ENCODE measurements around the gene R3HDM2.

The R3HDM2 gene

GRCh38 chr12:57240926-57241401 is 189.9 kb downstream of the R3HDM2 start:
- DNase-seq (ENCODE audit: low read depth in 2 of 2) = no peak

GRCh38 chr12:57240066-57240921 is 190.5 kb downstream of the R3HDM2 start:
- no peak for DNase-seq (ENCODE audit: low read depth in 2 of 2)

GRCh38 chr12:57239587-57240065 is 191.2 kb downstream of the R3HDM2 start:
- DNase-seq (ENCODE audit: low read depth in 2 of 2) = no peak

GRCh38 chr12:57238854-57239554 is 191.8 kb downstream of the R3HDM2 start:
- peak; percentile 81 to 88 for DNase-seq (ENCODE audit: low read depth in 2 of 2)

GRCh38 chr12:57237932-57238853 is 192.7 kb downstream of the R3HDM2 start:
- DNase-seq (ENCODE audit: low read depth in 2 of 2) = no peak

GRCh38 chr12:57237596-57237931 is 193.3 kb downstream of the R3HDM2 start:
- DNase-seq (ENCODE audit: low read depth in 2 of 2) = no peak

- no peak for DNase-seq (ENCODE audit: low read depth in 2 of 2)
These were observed 193.8 kb downstream of the R3HDM2 start for GRCh38 chr12:57236925-57237595.

- no peak for DNase-seq (ENCODE audit: low read depth in 2 of 2)
These were observed 194.5 kb downstream of the R3HDM2 start for GRCh38 chr12:57236201-57236924.

GRCh38 chr12:57235728-57236131 is 195.1 kb downstream of the R3HDM2 start:
- DNase-seq (ENCODE audit: low read depth in 2 of 2) = no peak

GRCh38 chr12:57235017-57235727 is 195.7 kb downstream of the R3HDM2 start:
- no peak for DNase-seq (ENCODE audit: low read depth in 2 of 2)

- no peak for DNase-seq (ENCODE audit: low read depth in 2 of 2)
These were observed 196.2 kb downstream of the R3HDM2 start for GRCh38 chr12:57234571-57235016.

- DNase-seq (ENCODE audit: low read depth in 2 of 2) = no peak
These were observed 196.6 kb downstream of the R3HDM2 start for GRCh38 chr12:57234233-57234570.

- no peak for DNase-seq (ENCODE audit: low read depth in 2 of 2)
These were observed 197.2 kb downstream of the R3HDM2 start for GRCh38 chr12:57233357-57234232.

GRCh38 chr12:57232156-57232756 is 198.6 kb downstream of the R3HDM2 start:
- DNase-seq (ENCODE audit: low read depth in 2 of 2) = no peak

GRCh38 chr12:57231276-57232021 is 199.4 kb downstream of the R3HDM2 start:
- no peak for DNase-seq (ENCODE audit: low read depth in 2 of 2)

- no peak for DNase-seq (ENCODE audit: low read depth in 2 of 2)
These were observed 200.3 kb downstream of the R3HDM2 start for GRCh38 chr12:57230381-57231155.

All from stimulated activated CD8-positive, alpha-beta memory T cell treated with anti-CD3 and anti-CD28 coated beads, Interleukin-2, amount 100 ng/mL, for 48 hours (primary cell).